H1 (cell line): ENCODE measurements around the gene ABCC4. TPM values are rescaled to one million over a fixed set of nuclear protein-coding genes. Genes with fewer than 3 reads are reported as not detected.

Experiments
- JUN ChIP-seq: IDR thresholded peaks from 2 replicates; pipeline ENCODE4 v1.6.1; 2011; ENCODE audit warnings: low read depth, mild to moderate bottlenecking, improper control_type of control experiment, low read length
- SP1 ChIP-seq: IDR thresholded peaks from 2 replicates; pipeline ENCODE4 v1.6.1; 2011; ENCODE audit warnings: low read depth, low read length
- polyA plus RNA-seq, 7 experiments: library from polyadenylated mRNA; depleted of rRNA in 3 of 7; stranded (reverse) in 5 of 7; unstranded in 2 of 7; fragments of >200 nt in 5 of 7; fragments of 200-250 nt in 2 of 7; gene quantifications; 1 replicate in 5 of 7; 2 replicates in 1 of 7; 4 replicates in 1 of 7; pipeline versions ENCODE4 v1.2.1 to v1.2.3, GENCODE V29; 2011 to 2013; ENCODE audit warnings: missing spikeins in 2 of 7, mixed read lengths in 2 of 7
- total RNA-seq: library from RNA; stranded (reverse); fragmentation: NEBNext Ultra II Directional; extraction: Animal tissue kit (Norgen Biotek cat#: 25700); gene quantifications from 2 replicates; pipeline ENCODE4 v1.2.1, GENCODE V29; 2021

The ABCC4 gene
- total and polyA plus RNA-seq, 2 of the 8 experiments (the other 6 are each of a cell fraction or from before 2014, with no cell fraction given): 4.0 to 14.1 TPM

GRCh38 chr13:95246292-95247082, 54.8 kb downstream of the ABCC4 start (continued):
- TF ChIP-seq JUN (no peak), SP1 (no peak)
